ENCODE results near the gene BMS1. TPM values are rescaled to one million over a fixed set of nuclear protein-coding genes. Genes with fewer than 3 reads are reported as not detected.

Gene BMS1
- total and polyA plus RNA-seq, 2 donors (not counting 3 experiments of a cell fraction or from before 2014, with no cell fraction given), result 2.8 to 23.4 TPM

- TF ChIP-seq EZH2 (IDR thresholded peaks at IDR 0.05; ENCODE audit: borderline replicate concordance, low read depth, low read length, severe bottlenecking) (no peak), POLR2A (IDR thresholded peaks at IDR 0.05; ENCODE audit: low read depth, low read length) (no peak), MYC (IDR thresholded peaks at IDR 0.05; ENCODE audit: low read depth, low read length) (no peak), GATA2 (IDR thresholded peaks at IDR 0.05; ENCODE audit: insufficient read depth, insufficient read length, low read depth, low read length) (no peak), POLR2AphosphoS5 (IDR thresholded peaks at IDR 0.05; ENCODE audit: insufficient read depth, low read depth, low read length) (no peak), JUN (IDR thresholded peaks at IDR 0.05; ENCODE audit: borderline replicate concordance, insufficient read depth, insufficient read length, low read depth) (no peak), FOS (IDR thresholded peaks at IDR 0.05; ENCODE audit: borderline replicate concordance, insufficient read depth, low read length) (no peak)
- TF ChIP-seq, protein P1, sequence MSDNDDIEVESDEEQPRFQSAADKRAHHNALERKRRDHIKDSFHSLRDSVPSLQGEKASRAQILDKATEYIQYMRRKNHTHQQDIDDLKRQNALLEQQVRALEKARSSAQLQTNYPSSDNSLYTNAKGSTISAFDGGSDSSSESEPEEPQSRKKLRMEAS (IDR thresholded peaks at IDR 0.05; ENCODE audit: insufficient read depth, insufficient read length), result no peak
- TF ChIP-seq, protein P2, sequence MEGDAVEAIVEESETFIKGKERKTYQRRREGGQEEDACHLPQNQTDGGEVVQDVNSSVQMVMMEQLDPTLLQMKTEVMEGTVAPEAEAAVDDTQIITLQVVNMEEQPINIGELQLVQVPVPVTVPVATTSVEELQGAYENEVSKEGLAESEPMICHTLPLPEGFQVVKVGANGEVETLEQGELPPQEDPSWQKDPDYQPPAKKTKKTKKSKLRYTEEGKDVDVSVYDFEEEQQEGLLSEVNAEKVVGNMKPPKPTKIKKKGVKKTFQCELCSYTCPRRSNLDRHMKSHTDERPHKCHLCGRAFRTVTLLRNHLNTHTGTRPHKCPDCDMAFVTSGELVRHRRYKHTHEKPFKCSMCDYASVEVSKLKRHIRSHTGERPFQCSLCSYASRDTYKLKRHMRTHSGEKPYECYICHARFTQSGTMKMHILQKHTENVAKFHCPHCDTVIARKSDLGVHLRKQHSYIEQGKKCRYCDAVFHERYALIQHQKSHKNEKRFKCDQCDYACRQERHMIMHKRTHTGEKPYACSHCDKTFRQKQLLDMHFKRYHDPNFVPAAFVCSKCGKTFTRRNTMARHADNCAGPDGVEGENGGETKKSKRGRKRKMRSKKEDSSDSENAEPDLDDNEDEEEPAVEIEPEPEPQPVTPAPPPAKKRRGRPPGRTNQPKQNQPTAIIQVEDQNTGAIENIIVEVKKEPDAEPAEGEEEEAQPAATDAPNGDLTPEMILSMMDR (IDR thresholded peaks at IDR 0.05; ENCODE audit: extremely low read depth in 1 of 2, insufficient read depth in 1 of 2, low read depth in 1 of 2, low read length in 2 of 2), result no peak
- no TSS peak for BruUV-seq (replicated peaks)
- H3K27me3 ChIP-seq (ENCODE audit: control insufficient read depth in 2 of 2, insufficient read depth in 2 of 2, low read length in 2 of 2), result no peaks in the 10 kb centered on the region
- H3K9me3 ChIP-seq (replicated peaks; ENCODE audit: control insufficient read depth, insufficient read depth, low read length), result no peaks in the 10 kb centered on the region
- H2AFZ ChIP-seq (ENCODE audit: low read depth, low read length), result no peak overlapping the region
- H3K4me3 ChIP-seq (replicated peaks in 1 of 3; ENCODE audit: insufficient read depth in 1 of 3, low read depth in 1 of 3, low read length in 3 of 3), result no peak overlapping the region
- intact Hi-C loops (cut with micrococcal nuclease) (no loop called here), dilution Hi-C loops (cut with MboI; ENCODE audit: extremely low pct_ligation_motif_present, low sequenced_read_pairs) (no loop called here)
- ChIA-PET CTCF (no interaction called here), POLR2A (no interaction called here)
- H4K20me1 ChIP-seq (replicated peaks; ENCODE audit: control insufficient read depth, extremely low read depth, insufficient read depth, low read length), result no peaks in the 10 kb centered on the region
- H3K9me1 ChIP-seq (replicated peaks; ENCODE audit: control insufficient read depth, extremely low read depth, insufficient read depth, low read length), result no peaks in the 10 kb centered on the region
- no peaks in the 10 kb centered on the region for H3K36me3 ChIP-seq (ENCODE audit: control insufficient read depth in 2 of 2, extremely low read depth in 1 of 2, insufficient read depth in 2 of 2, low read length in 2 of 2)
- no peak for DNase-seq (ENCODE audit: low read depth, low spot score)
- no peak for FAIRE-seq
- H3K4me2 ChIP-seq (ENCODE audit: insufficient read depth, low read length), result no peak overlapping the region
- no peaks in the 10 kb centered on the region for H3K4me1 ChIP-seq (ENCODE audit: control insufficient read depth, extremely low read depth, insufficient read depth, low read length)
- H3K79me2 ChIP-seq (ENCODE audit: control insufficient read depth, insufficient read depth, low read length), result no peaks in the 10 kb centered on the region
- H3K27ac ChIP-seq (ENCODE audit: insufficient read depth, low read depth, low read length), result no peak overlapping the region
- H3K9ac ChIP-seq (replicated peaks; ENCODE audit: extremely low read depth, insufficient read depth, low read length), result no peak overlapping the region
Measured at GRCh38 chr10:42877496-42878030, 95.0 kb downstream of the BMS1 start.
